Measurements from ENCODE around the gene KISS1R.

The KISS1R gene

DNA sequence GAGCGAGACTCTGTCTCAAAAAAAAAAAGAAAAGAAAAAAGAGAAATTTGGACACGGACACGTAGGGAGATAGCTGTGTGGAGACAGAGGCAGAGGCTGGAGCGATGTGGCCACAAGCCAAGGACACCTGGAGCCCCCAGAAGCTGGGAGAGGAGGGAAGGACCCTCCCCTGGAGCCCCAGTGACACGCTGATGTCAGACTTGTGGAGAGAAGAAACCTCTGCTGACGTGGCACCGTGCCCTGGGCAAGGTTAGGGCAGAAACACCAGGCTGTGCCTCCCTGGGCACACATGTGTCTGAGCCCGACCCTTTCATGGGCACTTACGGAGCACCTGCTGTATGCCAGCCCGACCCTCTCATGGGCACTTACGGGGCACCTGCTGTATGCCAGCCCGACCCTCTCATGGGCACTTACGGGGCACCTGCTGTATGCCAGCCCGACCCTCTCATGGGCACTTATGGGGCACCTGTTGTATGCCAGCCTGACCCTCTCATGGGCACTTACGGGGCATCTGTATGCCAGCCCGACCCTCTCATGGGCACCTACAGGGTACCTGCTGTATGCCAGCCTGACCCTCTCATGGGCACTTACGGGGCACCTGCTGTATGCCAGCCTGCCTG, 26.5 kb downstream of the KISS1R start:
- no peak for DNase-seq
- Histone ChIP-seq H3K4me1 (ENCODE audit: low read length) (no peaks in the 10 kb centered on the region), H3K36me3 (replicated peaks; ENCODE audit: insufficient read depth, low read length) (no peaks in the 10 kb centered on the region), H3K9me2 (replicated peaks; ENCODE audit: insufficient read depth, low read length) (no peaks in the 10 kb centered on the region), H3K4me2 (ENCODE audit: low read depth, low read length) (no peak overlapping the region), H3K27me3 (replicated peaks; ENCODE audit: insufficient read depth, low read length) (no peaks in the 10 kb centered on the region), H2AFZ (ENCODE audit: low read length) (no peak overlapping the region), H3K9ac (ENCODE audit: low read length) (no peak overlapping the region), H3K79me2 (ENCODE audit: low read length) (peaks cover 42% of the 10 kb centered on the region), H3K27ac (ENCODE audit: low read length) (no peak overlapping the region), H4K20me1 (ENCODE audit: insufficient read depth, low read length) (no peaks in the 10 kb centered on the region), H3K9me3 (replicated peaks; ENCODE audit: insufficient read depth, low read length) (no peaks in the 10 kb centered on the region), H3F3A (ENCODE audit: insufficient read depth, low read length) (no peaks in the 10 kb centered on the region), H3K4me3 (ENCODE audit: low read length) (no peak overlapping the region)
- TF ChIP-seq EZH2 (optimal IDR thresholded peaks at IDR 0.05; ENCODE audit: low read depth, low read length) (no peak), EZH2phosphoT487 (IDR thresholded peaks at IDR 0.05; ENCODE audit: low read length) (no peak)
- TF ChIP-seq, protein P1, sequence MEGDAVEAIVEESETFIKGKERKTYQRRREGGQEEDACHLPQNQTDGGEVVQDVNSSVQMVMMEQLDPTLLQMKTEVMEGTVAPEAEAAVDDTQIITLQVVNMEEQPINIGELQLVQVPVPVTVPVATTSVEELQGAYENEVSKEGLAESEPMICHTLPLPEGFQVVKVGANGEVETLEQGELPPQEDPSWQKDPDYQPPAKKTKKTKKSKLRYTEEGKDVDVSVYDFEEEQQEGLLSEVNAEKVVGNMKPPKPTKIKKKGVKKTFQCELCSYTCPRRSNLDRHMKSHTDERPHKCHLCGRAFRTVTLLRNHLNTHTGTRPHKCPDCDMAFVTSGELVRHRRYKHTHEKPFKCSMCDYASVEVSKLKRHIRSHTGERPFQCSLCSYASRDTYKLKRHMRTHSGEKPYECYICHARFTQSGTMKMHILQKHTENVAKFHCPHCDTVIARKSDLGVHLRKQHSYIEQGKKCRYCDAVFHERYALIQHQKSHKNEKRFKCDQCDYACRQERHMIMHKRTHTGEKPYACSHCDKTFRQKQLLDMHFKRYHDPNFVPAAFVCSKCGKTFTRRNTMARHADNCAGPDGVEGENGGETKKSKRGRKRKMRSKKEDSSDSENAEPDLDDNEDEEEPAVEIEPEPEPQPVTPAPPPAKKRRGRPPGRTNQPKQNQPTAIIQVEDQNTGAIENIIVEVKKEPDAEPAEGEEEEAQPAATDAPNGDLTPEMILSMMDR (IDR thresholded peaks at IDR 0.05; ENCODE audit: low read length), result no peak

DNA sequence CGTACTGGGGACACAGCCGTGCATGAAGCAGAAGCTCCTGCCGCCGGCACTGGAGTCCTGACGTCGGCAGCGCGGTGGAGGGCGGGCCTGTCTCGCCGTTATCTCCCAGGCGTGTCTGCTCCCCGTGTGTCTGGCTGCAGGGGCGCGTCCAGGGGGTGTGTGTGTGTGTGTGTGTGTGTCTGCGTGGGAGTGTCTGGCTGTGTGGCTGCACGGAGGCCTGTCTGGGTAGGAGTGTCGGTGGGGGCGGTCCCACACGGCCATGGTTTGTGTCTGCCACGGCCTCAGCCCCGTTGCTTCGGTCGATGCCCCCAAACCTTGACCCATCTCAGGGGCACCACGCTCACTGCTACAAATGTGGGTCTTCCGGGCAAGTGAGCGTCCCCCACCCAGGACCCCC, 27.0 kb downstream of the KISS1R start:
- no peak overlapping the region for H2AFZ ChIP-seq (ENCODE audit: low read length)
- H3F3A ChIP-seq (ENCODE audit: insufficient read depth, low read length), result no peaks in the 10 kb centered on the region
- H3K4me1 ChIP-seq (ENCODE audit: low read length), result no peaks in the 10 kb centered on the region
- H3K9ac ChIP-seq (ENCODE audit: low read length), result no peak overlapping the region
- no peak overlapping the region for H3K4me3 ChIP-seq (ENCODE audit: low read length)
- no peaks in the 10 kb centered on the region for H3K36me3 ChIP-seq (replicated peaks; ENCODE audit: insufficient read depth, low read length)
- peaks cover 39% of the 10 kb centered on the region for H3K79me2 ChIP-seq (ENCODE audit: low read length)
- H3K27ac ChIP-seq (ENCODE audit: low read length), result no peak overlapping the region
- H4K20me1 ChIP-seq (ENCODE audit: insufficient read depth, low read length), result no peaks in the 10 kb centered on the region
- no peaks in the 10 kb centered on the region for H3K9me3 ChIP-seq (replicated peaks; ENCODE audit: insufficient read depth, low read length)
- no peaks in the 10 kb centered on the region for H3K9me2 ChIP-seq (replicated peaks; ENCODE audit: insufficient read depth, low read length)
- DNase-seq, result no peak
- H3K27me3 ChIP-seq (replicated peaks; ENCODE audit: insufficient read depth, low read length), result no peaks in the 10 kb centered on the region
- no peak overlapping the region for H3K4me2 ChIP-seq (ENCODE audit: low read depth, low read length)
- TF ChIP-seq, protein P1 (IDR thresholded peaks at IDR 0.05; ENCODE audit: low read length), result no peak

DNA sequence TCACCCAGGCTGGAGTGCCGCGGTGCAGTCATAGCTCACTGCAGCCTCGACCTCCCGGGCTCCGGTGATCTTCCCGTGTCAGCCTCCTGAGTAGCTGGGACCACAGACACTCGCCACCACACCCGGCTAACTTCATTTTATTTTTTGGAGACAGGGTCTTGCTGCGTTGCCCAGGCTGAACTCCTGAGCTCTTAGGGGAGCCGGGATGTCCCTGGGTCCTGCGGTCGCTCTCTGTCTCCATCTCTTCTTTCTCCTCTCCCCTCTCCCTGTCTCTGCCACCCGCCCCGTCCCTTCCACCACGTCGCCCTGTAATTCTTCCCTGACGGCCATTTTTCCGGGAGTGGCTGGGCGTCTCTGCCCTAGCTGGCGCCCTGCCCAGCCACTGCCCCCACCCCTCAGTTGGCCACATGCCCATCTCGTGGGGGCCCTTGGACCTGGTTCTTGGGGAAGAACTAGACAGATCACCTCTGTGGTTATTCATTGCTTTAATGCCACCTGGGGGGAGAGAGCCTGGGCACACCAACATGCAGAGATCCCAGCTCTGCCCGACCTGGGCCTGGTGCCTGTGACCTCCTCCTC, 27.6 kb downstream of the KISS1R start:
- Histone ChIP-seq H4K20me1 (ENCODE audit: insufficient read depth, low read length) (no peaks in the 10 kb centered on the region), H3K36me3 (replicated peaks; ENCODE audit: insufficient read depth, low read length) (no peaks in the 10 kb centered on the region), H3F3A (ENCODE audit: insufficient read depth, low read length) (no peaks in the 10 kb centered on the region), H3K9me3 (replicated peaks; ENCODE audit: insufficient read depth, low read length) (no peaks in the 10 kb centered on the region), H3K27ac (ENCODE audit: low read length) (no peak overlapping the region), H2AFZ (ENCODE audit: low read length) (no peak overlapping the region), H3K4me2 (ENCODE audit: low read depth, low read length) (no peak overlapping the region), H3K9me2 (replicated peaks; ENCODE audit: insufficient read depth, low read length) (no peaks in the 10 kb centered on the region), H3K9ac (ENCODE audit: low read length) (no peak overlapping the region), H3K4me1 (ENCODE audit: low read length) (no peaks in the 10 kb centered on the region), H3K79me2 (ENCODE audit: low read length) (peaks cover 33% of the 10 kb centered on the region), H3K27me3 (replicated peaks; ENCODE audit: insufficient read depth, low read length) (no peaks in the 10 kb centered on the region), H3K4me3 (ENCODE audit: low read length) (no peak overlapping the region)
- DNase-seq, result no peak
- TF ChIP-seq, protein P1 (IDR thresholded peaks at IDR 0.05; ENCODE audit: low read length), result no peak
- no peak for TF ChIP-seq EZH2 (optimal IDR thresholded peaks at IDR 0.05; ENCODE audit: low read depth, low read length)
- TF ChIP-seq EZH2phosphoT487 (IDR thresholded peaks at IDR 0.05; ENCODE audit: low read length), result no peak
